Stimulated activated CD4-positive, alpha-beta T cell treated with anti-CD3 and anti-CD28 coated beads, Interleukin-2, amount 100 ng/mL, for 4 hours (primary cell): ENCODE data around the gene RBCK1.

ENCODE experiments used
- DNase-seq: peaks from one replicate; pipeline ENCODE4 v3.0.0-alpha.2; 2020; ENCODE audit warnings: low read depth

RBCK1 gene

GRCh38 chr20:418858-419365 lies 10.8 kb downstream of the RBCK1 start:
- no peak for DNase-seq

GRCh38 chr20:419556-420165 lies 11.6 kb downstream of the RBCK1 start:
- no peak for DNase-seq

- DNase-seq = no peak
Measured at GRCh38 chr20:420166-420620, 12.1 kb downstream of the RBCK1 start.

GRCh38 chr20:420721-421574 lies 12.8 kb downstream of the RBCK1 start:
- DNase-seq = no peak

GRCh38 chr20:421685-422250 lies 13.7 kb downstream of the RBCK1 start:
- no peak for DNase-seq

GRCh38 chr20:426566-426965 lies 18.5 kb downstream of the RBCK1 start:
- no peak for DNase-seq

- no peak for DNase-seq
Measured at GRCh38 chr20:427401-427800, 19.3 kb downstream of the RBCK1 start.

GRCh38 chr20:427849-428657 lies 20.0 kb downstream of the RBCK1 start:
- no peak for DNase-seq

- no peak for DNase-seq
Measured at GRCh38 chr20:428658-429200, 20.6 kb downstream of the RBCK1 start.

- no peak for DNase-seq
Measured at GRCh38 chr20:430091-430999, 22.2 kb downstream of the RBCK1 start.

GRCh38 chr20:431012-431904 lies 23.2 kb downstream of the RBCK1 start:
- DNase-seq = no peak

GRCh38 chr20:432208-432607 lies 24.1 kb downstream of the RBCK1 start:
- DNase-seq = no peak

GRCh38 chr20:432677-433299 lies 24.7 kb downstream of the RBCK1 start:
- no peak for DNase-seq

GRCh38 chr20:433300-433975 lies 25.3 kb downstream of the RBCK1 start:
- peak; percentile 81 for DNase-seq

- DNase-seq = no peak
Measured at GRCh38 chr20:434221-434620, 26.1 kb downstream of the RBCK1 start.

- no peak for DNase-seq
Measured at GRCh38 chr20:434661-435419, 26.7 kb downstream of the RBCK1 start.

GRCh38 chr20:435558-435957 lies 27.5 kb downstream of the RBCK1 start:
- DNase-seq = no peak

GRCh38 chr20:436476-436875 lies 28.4 kb downstream of the RBCK1 start:
- no peak for DNase-seq
